OCI-LY1 (cell line): Measurements from ENCODE around the gene BTC.

ENCODE experiments used
- EZH2 ChIP-seq: fragments of 200-600 bp; sonication (generic), shearing (Covaris generic); IDR thresholded peaks from 2 replicates; pipeline ENCODE4 v1.8.0; 2017; ENCODE audit warnings: borderline replicate concordance, mixed run types, mild to moderate bottlenecking, antibody characterized with exemption, low read length, moderate library complexity, mixed read lengths
- TF ChIP-seq, protein P1 (sequence below): fragments of 200-600 bp; sonication (generic), shearing (Covaris generic); IDR thresholded peaks from 2 replicates; pipeline ENCODE4 v1.5.1; 2017; ENCODE audit warnings: mild to moderate bottlenecking, antibody characterized with exemption, low read length, moderate library complexity, mixed read lengths

DNA sequence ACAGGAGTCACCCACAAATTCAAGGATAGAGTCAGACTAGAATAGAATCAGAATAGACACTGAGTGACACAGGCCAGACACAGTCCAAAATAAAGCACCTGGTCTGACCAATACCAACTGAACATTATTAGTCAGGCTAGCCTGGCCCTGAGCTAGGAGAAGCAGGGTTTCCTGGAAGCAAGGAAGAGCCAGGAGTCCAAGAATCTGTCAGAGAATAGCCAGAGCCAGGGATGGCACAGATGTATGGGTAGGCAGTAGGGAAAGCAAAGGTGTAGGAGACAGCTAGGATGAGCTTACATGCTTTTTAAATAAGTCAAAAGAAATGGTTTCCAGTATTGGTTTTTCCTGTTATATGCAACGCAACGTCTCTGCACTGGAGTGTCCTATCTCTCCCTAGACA is 3.7 kb downstream of the BTC start:
- TF ChIP-seq, protein P1, sequence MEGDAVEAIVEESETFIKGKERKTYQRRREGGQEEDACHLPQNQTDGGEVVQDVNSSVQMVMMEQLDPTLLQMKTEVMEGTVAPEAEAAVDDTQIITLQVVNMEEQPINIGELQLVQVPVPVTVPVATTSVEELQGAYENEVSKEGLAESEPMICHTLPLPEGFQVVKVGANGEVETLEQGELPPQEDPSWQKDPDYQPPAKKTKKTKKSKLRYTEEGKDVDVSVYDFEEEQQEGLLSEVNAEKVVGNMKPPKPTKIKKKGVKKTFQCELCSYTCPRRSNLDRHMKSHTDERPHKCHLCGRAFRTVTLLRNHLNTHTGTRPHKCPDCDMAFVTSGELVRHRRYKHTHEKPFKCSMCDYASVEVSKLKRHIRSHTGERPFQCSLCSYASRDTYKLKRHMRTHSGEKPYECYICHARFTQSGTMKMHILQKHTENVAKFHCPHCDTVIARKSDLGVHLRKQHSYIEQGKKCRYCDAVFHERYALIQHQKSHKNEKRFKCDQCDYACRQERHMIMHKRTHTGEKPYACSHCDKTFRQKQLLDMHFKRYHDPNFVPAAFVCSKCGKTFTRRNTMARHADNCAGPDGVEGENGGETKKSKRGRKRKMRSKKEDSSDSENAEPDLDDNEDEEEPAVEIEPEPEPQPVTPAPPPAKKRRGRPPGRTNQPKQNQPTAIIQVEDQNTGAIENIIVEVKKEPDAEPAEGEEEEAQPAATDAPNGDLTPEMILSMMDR = no peak
- no peak for TF ChIP-seq EZH2
